VCaP (cell line): ENCODE measurements around the gene EIF1.

Experiments used
- H3K27ac ChIP-seq: fragments of 450-650 bp; 2 replicates; pipeline ENCODE4 v1.5.1; 2017
- TF ChIP-seq, protein P1 (sequence below): fragments of 450-650 bp; conservative IDR thresholded peaks from 2 replicates; pipeline ENCODE4 v1.5.1; 2017; ENCODE audit warnings: mild to moderate bottlenecking, moderate library complexity

Gene EIF1

DNA sequence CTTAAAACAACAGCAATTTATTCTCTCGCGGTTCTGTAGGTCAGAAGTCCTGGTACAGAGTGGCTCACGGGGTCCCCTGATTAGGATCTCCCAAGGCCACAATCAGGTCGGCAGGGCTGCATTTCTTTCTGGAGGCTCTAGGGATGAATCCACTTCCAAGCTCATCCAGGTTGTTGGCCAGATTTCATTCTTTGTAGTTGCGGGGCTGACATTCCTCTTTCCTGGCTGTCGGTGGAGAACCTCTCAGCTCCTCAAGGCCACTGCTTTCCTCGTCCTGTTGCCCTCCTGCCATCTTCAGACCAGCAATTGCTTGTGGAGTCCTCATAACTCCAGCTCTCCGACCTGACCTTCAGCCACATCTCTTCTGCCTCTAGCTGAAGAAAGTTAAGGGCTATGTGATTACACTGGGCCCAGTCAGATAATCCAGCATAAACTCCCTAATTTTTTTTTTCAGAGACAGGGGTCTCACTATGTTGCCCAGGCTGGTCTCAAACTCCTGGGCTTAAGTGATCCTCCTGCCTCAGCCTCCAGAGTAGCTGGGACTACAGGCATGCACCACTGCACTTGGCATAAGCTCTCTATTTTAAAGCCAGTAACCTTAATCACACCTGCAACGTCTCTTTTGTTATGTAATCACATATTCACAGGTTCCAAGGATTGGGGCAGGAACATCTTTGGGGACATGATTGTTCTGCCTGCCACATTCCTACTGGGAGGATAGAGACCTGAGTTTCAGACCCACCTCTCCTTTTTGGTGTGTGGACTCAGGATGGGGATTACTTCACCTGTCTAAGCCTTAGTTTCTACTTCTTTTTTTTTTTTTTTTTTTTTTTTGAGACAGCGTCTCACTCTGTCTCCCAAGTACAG lies 19.4 kb downstream of the EIF1 start:
- TF ChIP-seq, protein P1, sequence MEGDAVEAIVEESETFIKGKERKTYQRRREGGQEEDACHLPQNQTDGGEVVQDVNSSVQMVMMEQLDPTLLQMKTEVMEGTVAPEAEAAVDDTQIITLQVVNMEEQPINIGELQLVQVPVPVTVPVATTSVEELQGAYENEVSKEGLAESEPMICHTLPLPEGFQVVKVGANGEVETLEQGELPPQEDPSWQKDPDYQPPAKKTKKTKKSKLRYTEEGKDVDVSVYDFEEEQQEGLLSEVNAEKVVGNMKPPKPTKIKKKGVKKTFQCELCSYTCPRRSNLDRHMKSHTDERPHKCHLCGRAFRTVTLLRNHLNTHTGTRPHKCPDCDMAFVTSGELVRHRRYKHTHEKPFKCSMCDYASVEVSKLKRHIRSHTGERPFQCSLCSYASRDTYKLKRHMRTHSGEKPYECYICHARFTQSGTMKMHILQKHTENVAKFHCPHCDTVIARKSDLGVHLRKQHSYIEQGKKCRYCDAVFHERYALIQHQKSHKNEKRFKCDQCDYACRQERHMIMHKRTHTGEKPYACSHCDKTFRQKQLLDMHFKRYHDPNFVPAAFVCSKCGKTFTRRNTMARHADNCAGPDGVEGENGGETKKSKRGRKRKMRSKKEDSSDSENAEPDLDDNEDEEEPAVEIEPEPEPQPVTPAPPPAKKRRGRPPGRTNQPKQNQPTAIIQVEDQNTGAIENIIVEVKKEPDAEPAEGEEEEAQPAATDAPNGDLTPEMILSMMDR, result no peak
- no peak overlapping the region for H3K27ac ChIP-seq

DNA sequence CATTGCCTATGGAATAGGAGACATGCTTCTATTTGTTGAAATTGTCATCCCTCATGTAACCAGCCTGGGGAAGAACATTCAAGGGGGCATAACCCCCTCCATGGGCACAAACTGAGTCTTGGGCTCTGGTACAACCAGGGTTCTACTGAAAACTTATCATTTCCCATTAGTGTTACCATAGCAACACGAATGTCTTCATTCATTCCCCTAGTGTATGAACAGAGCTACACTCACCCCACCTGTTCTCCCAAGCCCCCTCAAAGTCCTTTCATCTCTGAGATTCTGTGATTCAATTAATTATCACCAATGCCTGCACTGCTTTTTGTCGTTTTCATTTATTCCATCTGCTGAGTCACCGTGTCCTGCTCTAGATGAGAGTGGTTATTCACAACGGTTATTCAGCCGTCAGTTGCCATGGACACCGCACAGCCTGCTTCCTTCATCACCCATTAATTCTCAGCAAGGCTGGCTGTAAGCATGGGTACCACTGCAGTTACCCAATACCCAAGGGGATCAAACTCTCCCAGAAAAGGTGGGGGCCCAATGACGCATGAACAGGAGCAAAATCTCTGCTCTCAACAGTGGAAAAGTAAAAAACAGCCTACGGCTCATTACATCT lies 21.9 kb downstream of the EIF1 start:
- TF ChIP-seq, protein P1, result no peak
- no peak overlapping the region for H3K27ac ChIP-seq

DNA sequence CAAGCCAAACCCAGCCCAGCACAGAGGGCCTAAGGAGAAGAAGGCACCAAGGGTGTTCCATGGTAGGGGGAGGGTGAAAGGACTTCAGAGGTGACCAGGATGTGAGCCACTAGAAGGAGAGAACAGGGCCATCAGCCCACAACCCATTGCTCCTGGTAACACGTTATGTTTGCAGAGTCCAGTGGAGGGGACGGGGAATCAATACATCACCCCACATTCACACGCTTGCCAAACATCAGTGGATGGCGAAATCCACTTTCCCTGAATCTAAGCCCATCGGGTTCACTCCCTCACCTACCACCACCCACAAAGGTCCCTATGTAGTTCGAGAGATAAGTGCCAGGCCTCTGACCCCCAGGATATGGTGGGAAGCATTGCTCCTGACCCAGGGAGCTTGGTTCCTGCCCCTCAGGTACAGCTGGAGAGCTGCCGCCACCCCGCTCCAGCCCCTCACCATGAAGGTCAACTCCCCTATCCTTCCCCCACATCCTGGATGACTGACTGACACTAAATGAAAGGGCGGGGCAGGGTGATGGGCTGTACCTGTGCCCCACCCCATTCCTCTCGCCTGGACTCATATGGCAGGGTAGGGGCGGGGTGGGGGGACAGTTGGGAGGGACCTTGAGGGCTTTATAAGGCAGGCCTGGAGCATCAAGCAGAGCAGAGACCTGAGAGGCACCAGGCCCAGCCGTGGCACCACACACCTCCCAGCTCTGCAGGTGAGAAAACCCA lies 23.1 kb downstream of the EIF1 start, which contains the start of gene GAST:
Gene GAST, plus strand, starts transcription at position 663 of the 732 bp plus-strand sequence. CDS start 3,106 bp downstream, outside the sequence.
- H3K27ac ChIP-seq, result no peak within 1 kb of the TSS
- TF ChIP-seq, protein P1, result no peak

DNA sequence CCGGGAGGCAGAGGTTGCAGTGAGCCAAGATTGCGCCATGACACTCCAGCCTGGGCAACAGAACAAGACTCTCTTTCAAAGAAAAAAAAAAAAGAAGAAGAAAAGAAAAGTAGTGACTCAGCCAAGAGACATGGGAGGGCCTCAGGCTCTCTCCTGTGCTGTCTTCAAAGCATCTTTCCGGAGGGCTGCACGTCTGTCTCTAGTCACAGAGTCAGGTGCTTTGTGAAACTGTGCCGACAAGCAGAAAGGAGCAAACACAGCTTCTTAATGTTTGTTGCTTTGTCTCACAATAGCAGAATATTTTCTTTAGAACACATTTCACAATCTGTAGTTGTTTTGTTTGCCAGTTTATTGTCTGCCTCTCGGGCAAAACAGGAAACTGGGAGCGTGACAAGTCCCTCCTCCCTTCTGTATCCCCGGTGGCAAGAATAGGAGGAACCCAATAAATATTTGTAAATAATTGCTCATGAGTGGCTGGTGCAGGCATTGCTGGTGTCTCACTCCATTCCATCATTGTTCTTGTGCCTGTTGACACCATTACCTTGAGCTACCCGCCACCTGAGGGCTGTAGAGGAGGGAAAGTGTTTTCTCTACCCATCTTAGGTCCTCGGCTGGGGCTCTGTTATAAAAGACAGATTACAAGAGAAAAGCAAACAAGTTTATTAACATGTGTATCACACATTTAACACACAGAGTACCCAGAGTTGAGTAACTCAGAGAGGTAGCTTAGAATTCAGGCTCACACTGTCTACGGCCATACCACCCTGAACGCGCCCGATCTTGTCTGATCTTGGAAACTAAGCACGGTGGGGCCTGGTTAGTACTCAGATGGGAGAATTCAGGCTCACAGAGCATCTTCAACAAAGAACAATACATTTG lies 29.0 kb downstream of the EIF1 start:
- TF ChIP-seq, protein P1, result no peak
- H3K27ac ChIP-seq, result peak overlapping the region; percentile 45

DNA sequence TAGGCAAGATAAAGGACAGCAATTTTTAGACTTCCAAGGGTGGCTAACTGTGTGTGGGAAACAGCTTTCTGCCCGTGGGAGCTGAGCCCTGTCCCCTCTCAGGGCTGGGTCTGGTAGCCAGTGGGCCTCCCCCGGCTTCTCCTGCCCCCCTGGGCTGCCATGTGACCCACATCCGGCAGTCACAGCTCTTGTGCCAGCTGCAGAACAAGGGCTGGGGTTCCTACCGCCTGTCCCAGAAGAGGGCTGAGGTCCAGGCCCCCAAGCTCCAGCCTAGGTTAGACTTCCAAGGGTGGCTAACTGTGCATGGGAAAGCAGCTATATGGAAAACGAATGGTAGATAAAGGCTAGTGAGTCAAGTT lies 29.6 kb downstream of the EIF1 start:
- peak overlapping the region; percentile 45 for H3K27ac ChIP-seq
- TF ChIP-seq, protein P1, result no peak

DNA sequence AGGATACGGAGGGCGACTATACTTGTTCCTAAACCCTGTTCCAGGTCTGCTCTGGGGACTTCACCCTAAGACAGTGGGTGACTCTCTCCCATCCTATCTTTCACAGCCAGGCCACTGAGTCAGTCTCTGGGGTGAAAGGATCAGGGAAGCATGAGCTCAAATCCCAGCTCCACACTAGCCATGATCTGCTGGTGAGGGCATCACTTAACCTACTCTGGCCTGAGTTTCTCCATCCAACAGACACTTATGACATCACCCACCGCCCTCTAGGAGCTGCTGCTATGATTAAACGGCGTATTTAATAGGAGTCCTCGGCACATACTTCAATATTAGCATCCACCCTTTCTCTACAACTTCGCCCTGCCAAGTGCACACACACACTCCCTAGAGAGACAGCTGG lies 33.5 kb downstream of the EIF1 start:
- H3K27ac ChIP-seq, result no peak overlapping the region
- TF ChIP-seq, protein P1, result no peak
